ENCODE results near the gene FRK. TPM values are rescaled to one million over a fixed set of nuclear protein-coding genes. Genes with fewer than 3 reads are reported as not detected.

FRK gene
- total RNA-seq, 2 experiments from 2014 or later = 0.13 to 0.46 TPM

- Histone ChIP-seq H3K27ac (ENCODE audit: low read depth, low read length, poor library complexity, severe bottlenecking) (no peak overlapping the region), H3K9me3 (ENCODE audit: low read length) (no peaks in the 10 kb centered on the region), H3K79me2 (ENCODE audit: insufficient read depth, low read depth, low read length) (no peaks in the 10 kb centered on the region), H3K4me2 (ENCODE audit: low read length) (no peak overlapping the region), H3K36me3 (ENCODE audit: insufficient read depth, low read length) (no peaks in the 10 kb centered on the region), H4K20me1 (ENCODE audit: insufficient read depth, low read length) (no peaks in the 10 kb centered on the region), H2AFZ (ENCODE audit: low read length) (no peak overlapping the region), H3K4me1 (ENCODE audit: insufficient read depth, low read length, poor library complexity, severe bottlenecking) (no peaks in the 10 kb centered on the region), H3K9me2 (ENCODE audit: insufficient read depth, low read length) (no peaks in the 10 kb centered on the region), H3K4me3 (ENCODE audit: low read depth, low read length, poor library complexity, severe bottlenecking) (no peak overlapping the region)
- no TSS peak for BruUV-seq (replicated peaks)
- ChIA-PET CTCF (ENCODE audit: unreplicated experiment) (no interaction called here), POLR2A (no interaction called here)
- intact Hi-C loops (cut with micrococcal nuclease; ENCODE audit: unreplicated experiment) = no loop called here
- no peak for DNase-seq (ENCODE audit: low spot score)
- TF ChIP-seq CTCF (conservative IDR thresholded peaks at IDR 0.05; ENCODE audit: low read length) = no peak
- TF ChIP-seq EZH2phosphoT487 (IDR thresholded peaks at IDR 0.05; ENCODE audit: borderline replicate concordance, low read depth, low read length) = no peak
Measured at GRCh38 chr6:116040993-116041392, 19.7 kb downstream of the FRK start.

- Histone ChIP-seq H3K4me3 (ENCODE audit: low read depth, low read length, poor library complexity, severe bottlenecking) (no peak overlapping the region), H3K9me3 (ENCODE audit: low read length) (no peaks in the 10 kb centered on the region), H3K4me1 (ENCODE audit: insufficient read depth, low read length, poor library complexity, severe bottlenecking) (no peaks in the 10 kb centered on the region), H3K36me3 (ENCODE audit: insufficient read depth, low read length) (no peaks in the 10 kb centered on the region), H3K9me2 (ENCODE audit: insufficient read depth, low read length) (no peaks in the 10 kb centered on the region), H3K4me2 (ENCODE audit: low read length) (no peak overlapping the region), H2AFZ (ENCODE audit: low read length) (no peak overlapping the region), H4K20me1 (ENCODE audit: insufficient read depth, low read length) (no peaks in the 10 kb centered on the region), H3K27ac (ENCODE audit: low read depth, low read length, poor library complexity, severe bottlenecking) (no peak overlapping the region), H3K79me2 (ENCODE audit: insufficient read depth, low read depth, low read length) (no peaks in the 10 kb centered on the region)
- intact Hi-C loops (cut with micrococcal nuclease; ENCODE audit: unreplicated experiment) = no loop called here
- CTCF ChIA-PET (ENCODE audit: unreplicated experiment) = no interaction called here
- POLR2A ChIA-PET = interaction anchor here (1.3 to 2.2 kb wide), 3 partner anchors 9 to 15 kb away, joined by 3 to 12 read pairs (median 10); no protein-coding TSS in a partner anchor
- DNase-seq (ENCODE audit: low spot score) = no peak
- no peak for TF ChIP-seq EZH2phosphoT487 (IDR thresholded peaks at IDR 0.05; ENCODE audit: borderline replicate concordance, low read depth, low read length)
- BruUV-seq (replicated peaks) = no TSS peak
Measured at GRCh38 chr6:116036885-116037284, 23.8 kb downstream of the FRK start.

- TF ChIP-seq EZH2phosphoT487 (IDR thresholded peaks at IDR 0.05; ENCODE audit: borderline replicate concordance, low read depth, low read length) = no peak
- no peak for TF ChIP-seq CTCF (conservative IDR thresholded peaks at IDR 0.05; ENCODE audit: low read length)
- Histone ChIP-seq H3K9me2 (ENCODE audit: insufficient read depth, low read length) (no peaks in the 10 kb centered on the region), H4K20me1 (ENCODE audit: insufficient read depth, low read length) (no peaks in the 10 kb centered on the region), H2AFZ (ENCODE audit: low read length) (no peak overlapping the region), H3K4me1 (ENCODE audit: insufficient read depth, low read length, poor library complexity, severe bottlenecking) (no peaks in the 10 kb centered on the region), H3K36me3 (ENCODE audit: insufficient read depth, low read length) (no peaks in the 10 kb centered on the region), H3K79me2 (ENCODE audit: insufficient read depth, low read depth, low read length) (no peaks in the 10 kb centered on the region), H3K27ac (ENCODE audit: low read depth, low read length, poor library complexity, severe bottlenecking) (no peak overlapping the region), H3K9me3 (ENCODE audit: low read length) (no peaks in the 10 kb centered on the region), H3K4me3 (ENCODE audit: low read depth, low read length, poor library complexity, severe bottlenecking) (no peak overlapping the region), H3K4me2 (ENCODE audit: low read length) (no peak overlapping the region)
- intact Hi-C loops (cut with micrococcal nuclease; ENCODE audit: unreplicated experiment) = no loop called here
- DNase-seq (ENCODE audit: low spot score) = no peak
- ChIA-PET POLR2A (interaction anchor here (0.6 to 1.0 kb wide), 2 partner anchors 16 to 59 kb away, joined by 3 read pairs; no protein-coding TSS in a partner anchor), CTCF (ENCODE audit: unreplicated experiment) (no interaction called here)
- BruUV-seq (replicated peaks) = no TSS peak
Measured at GRCh38 chr6:116036075-116036773, 24.5 kb downstream of the FRK start.

All from OCI-LY7 (cell line).